Measurements from ENCODE around the gene SPRR5. TPM values are rescaled to one million over a fixed set of nuclear protein-coding genes. Genes with fewer than 3 reads are reported as not detected.

The SPRR5 gene
- total and polyA plus RNA-seq, 2 experiments from 2014 or later, result not detected

DNA sequence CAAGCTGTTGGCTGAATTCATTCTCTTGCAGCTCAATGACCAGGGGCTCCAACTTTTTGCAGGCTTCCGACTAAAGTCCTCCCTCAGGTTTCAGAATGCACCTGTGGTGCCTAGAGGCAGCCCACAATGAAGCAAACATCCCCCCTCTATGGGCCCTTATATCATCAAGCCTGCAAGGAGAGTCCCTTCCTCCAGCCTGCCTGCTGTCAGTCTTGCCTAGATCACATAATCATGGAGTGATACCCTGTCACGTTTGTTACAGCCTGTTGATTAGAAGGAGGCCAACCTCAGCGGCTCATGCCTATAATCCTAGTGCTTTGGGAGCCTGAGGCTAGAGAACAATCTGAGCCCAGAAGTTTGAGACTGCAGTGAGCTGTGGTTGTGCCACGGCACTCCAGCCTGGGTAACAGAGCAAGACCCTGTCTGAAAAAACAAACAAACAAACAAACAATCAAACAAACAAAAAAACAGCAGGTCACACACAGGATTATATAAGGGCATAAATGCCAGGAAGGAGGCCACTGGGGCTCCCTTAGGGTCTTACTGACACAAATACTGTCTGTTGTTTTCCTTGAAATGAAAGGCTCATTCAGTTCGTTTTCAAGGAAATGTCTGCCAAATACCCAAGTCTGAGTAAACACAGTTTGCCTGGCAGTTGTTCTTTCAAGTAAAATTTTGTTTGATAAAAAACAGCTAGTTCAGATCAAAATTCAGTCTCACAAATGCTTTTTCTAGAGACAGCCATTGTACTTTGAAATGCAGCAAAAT lies 49.8 kb downstream of the SPRR5 start:
- TF ChIP-seq, protein P1, sequence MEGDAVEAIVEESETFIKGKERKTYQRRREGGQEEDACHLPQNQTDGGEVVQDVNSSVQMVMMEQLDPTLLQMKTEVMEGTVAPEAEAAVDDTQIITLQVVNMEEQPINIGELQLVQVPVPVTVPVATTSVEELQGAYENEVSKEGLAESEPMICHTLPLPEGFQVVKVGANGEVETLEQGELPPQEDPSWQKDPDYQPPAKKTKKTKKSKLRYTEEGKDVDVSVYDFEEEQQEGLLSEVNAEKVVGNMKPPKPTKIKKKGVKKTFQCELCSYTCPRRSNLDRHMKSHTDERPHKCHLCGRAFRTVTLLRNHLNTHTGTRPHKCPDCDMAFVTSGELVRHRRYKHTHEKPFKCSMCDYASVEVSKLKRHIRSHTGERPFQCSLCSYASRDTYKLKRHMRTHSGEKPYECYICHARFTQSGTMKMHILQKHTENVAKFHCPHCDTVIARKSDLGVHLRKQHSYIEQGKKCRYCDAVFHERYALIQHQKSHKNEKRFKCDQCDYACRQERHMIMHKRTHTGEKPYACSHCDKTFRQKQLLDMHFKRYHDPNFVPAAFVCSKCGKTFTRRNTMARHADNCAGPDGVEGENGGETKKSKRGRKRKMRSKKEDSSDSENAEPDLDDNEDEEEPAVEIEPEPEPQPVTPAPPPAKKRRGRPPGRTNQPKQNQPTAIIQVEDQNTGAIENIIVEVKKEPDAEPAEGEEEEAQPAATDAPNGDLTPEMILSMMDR (IDR thresholded peaks at IDR 0.05; ENCODE audit: low read depth, low read length), result no peak
- H3K27me3 ChIP-seq, result no peaks in the 10 kb centered on the region
- H3K4me3 ChIP-seq, result no peak overlapping the region
- no peaks in the 10 kb centered on the region for H3K36me3 ChIP-seq
- no peak overlapping the region for H3K27ac ChIP-seq
- H3K4me1 ChIP-seq (ENCODE audit: low read depth), result no peaks in the 10 kb centered on the region
- H3K9me3 ChIP-seq (ENCODE audit: low read depth), result no peaks in the 10 kb centered on the region
- DNase-seq (ENCODE audit: low read depth in 1 of 2, low spot score in 1 of 2), result no peak

DNA sequence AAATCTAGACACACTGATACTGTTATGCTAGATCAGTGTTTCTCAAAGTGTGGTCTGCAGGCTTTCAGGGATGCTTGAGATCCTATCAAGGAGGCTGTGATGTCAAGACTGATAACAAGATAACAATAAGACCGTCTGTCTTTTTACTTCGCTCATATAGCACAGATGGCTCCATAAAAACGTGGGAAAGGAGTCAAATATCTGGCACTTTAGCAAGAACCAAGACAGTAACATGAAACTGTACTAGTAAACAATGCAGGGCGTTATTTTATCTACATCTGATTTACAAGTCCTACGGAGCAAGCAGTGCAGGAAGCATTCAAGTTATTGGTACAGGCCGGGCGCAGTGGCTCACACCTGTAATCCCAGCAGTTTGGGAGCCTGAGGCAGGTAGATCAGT lies 50.9 kb downstream of the SPRR5 start:
- no peak for DNase-seq (ENCODE audit: low read depth in 1 of 2, low spot score in 1 of 2)
- Histone ChIP-seq H3K27me3 (no peaks in the 10 kb centered on the region), H3K4me1 (ENCODE audit: low read depth) (no peaks in the 10 kb centered on the region), H3K27ac (no peak overlapping the region), H3K36me3 (no peaks in the 10 kb centered on the region), H3K4me3 (no peak overlapping the region), H3K9me3 (ENCODE audit: low read depth) (no peaks in the 10 kb centered on the region)
- TF ChIP-seq, protein P1 (IDR thresholded peaks at IDR 0.05; ENCODE audit: low read depth, low read length), result no peak

- no peak overlapping the region for H3K4me3 ChIP-seq
- no peak overlapping the region for H3K27ac ChIP-seq
- TF ChIP-seq, protein P1 (IDR thresholded peaks at IDR 0.05; ENCODE audit: low read depth, low read length), result no peak
- no peaks in the 10 kb centered on the region for H3K4me1 ChIP-seq (ENCODE audit: low read depth)
- H3K27me3 ChIP-seq, result no peaks in the 10 kb centered on the region
- no peaks in the 10 kb centered on the region for H3K36me3 ChIP-seq
- no peak for DNase-seq (ENCODE audit: low read depth in 1 of 2, low spot score in 1 of 2)
- no peaks in the 10 kb centered on the region for H3K9me3 ChIP-seq (ENCODE audit: low read depth)
Observed at GRCh38 chr1:152998476-152998875, 51.5 kb downstream of the SPRR5 start.

Other genes starting within 250 kb of the SPRR5 start
- not detected in 2 replicates for gene LCE2A, start 248.9 kb upstream of the SPRR5 start, total RNA-seq
- not detected in 2 replicates for gene LCE2A, start 248.9 kb upstream of the SPRR5 start, polyA plus RNA-seq
- gene LCE4A, start 239.0 kb upstream of the SPRR5 start, total RNA-seq, result not detected in 2 replicates
- not detected in 2 replicates for gene LCE4A, start 239.0 kb upstream of the SPRR5 start, polyA plus RNA-seq
- gene KPRP, start 189.2 kb upstream of the SPRR5 start, total RNA-seq, result not detected in 2 replicates
- gene KPRP, start 189.2 kb upstream of the SPRR5 start, polyA plus RNA-seq, result not detected in 2 replicates
- gene LCE1F, start 172.1 kb upstream of the SPRR5 start, total RNA-seq, result not detected in 2 replicates
- not detected in 2 replicates for gene LCE1F, start 172.1 kb upstream of the SPRR5 start, polyA plus RNA-seq
- not detected in 2 replicates for gene LCE1E, start 160.9 kb upstream of the SPRR5 start, total RNA-seq
- not detected in 2 replicates for gene LCE1E, start 160.9 kb upstream of the SPRR5 start, polyA plus RNA-seq
- gene LCE1D, start 150.5 kb upstream of the SPRR5 start, total RNA-seq, result not detected in 2 replicates
- not detected in 2 replicates for gene LCE1D, start 150.5 kb upstream of the SPRR5 start, polyA plus RNA-seq
- not detected in 2 replicates for gene LCE1C, start 140.6 kb upstream of the SPRR5 start, total RNA-seq
- gene LCE1C, start 140.6 kb upstream of the SPRR5 start, polyA plus RNA-seq, result not detected in 2 replicates
- gene LCE1B, start 135.2 kb upstream of the SPRR5 start, total RNA-seq, result not detected in 2 replicates
- not detected in 2 replicates for gene LCE1B, start 135.2 kb upstream of the SPRR5 start, polyA plus RNA-seq
- not detected in 2 replicates for gene LCE1A, start 119.7 kb upstream of the SPRR5 start, total RNA-seq
- gene LCE1A, start 119.7 kb upstream of the SPRR5 start, polyA plus RNA-seq, result not detected in 2 replicates
- gene LCE6A, start 104.3 kb upstream of the SPRR5 start, total RNA-seq, result not detected in 2 replicates
- not detected in 2 replicates for gene LCE6A, start 104.3 kb upstream of the SPRR5 start, polyA plus RNA-seq
- gene LCE7A, start 87.2 kb upstream of the SPRR5 start, total RNA-seq, result not detected in 2 replicates
- gene LCE7A, start 87.2 kb upstream of the SPRR5 start, polyA plus RNA-seq, result not detected in 2 replicates
- gene SMCP, start 68.9 kb upstream of the SPRR5 start, total RNA-seq, result not detected in 2 replicates
- gene SMCP, start 68.9 kb upstream of the SPRR5 start, polyA plus RNA-seq, result not detected in 2 replicates
- gene IVL, start 38.7 kb upstream of the SPRR5 start, total RNA-seq, result not detected in 2 replicates
- gene IVL, start 38.7 kb upstream of the SPRR5 start, polyA plus RNA-seq, result not detected in 2 replicates
- gene SPRR4, start 23.4 kb downstream of the SPRR5 start, total RNA-seq, result not detected in 2 replicates
- gene SPRR4, start 23.4 kb downstream of the SPRR5 start, polyA plus RNA-seq, result not detected in 2 replicates
- gene SPRR1A, start 36.9 kb downstream of the SPRR5 start, total RNA-seq, result not detected in 2 replicates
- gene SPRR1A, start 36.9 kb downstream of the SPRR5 start, polyA plus RNA-seq, result not detected in 2 replicates
- not detected in 2 replicates for gene SPRR3, start 54.5 kb downstream of the SPRR5 start, total RNA-seq
- gene SPRR3, start 54.5 kb downstream of the SPRR5 start, polyA plus RNA-seq, result not detected in 2 replicates
- gene SPRR1B, start 84.0 kb downstream of the SPRR5 start, total RNA-seq, result not detected in 2 replicates
- gene SPRR1B, start 84.0 kb downstream of the SPRR5 start, polyA plus RNA-seq, result not detected in 2 replicates
- gene SPRR2D, start 93.9 kb downstream of the SPRR5 start, total RNA-seq, result not detected in 2 replicates
- not detected in 2 replicates for gene SPRR2D, start 93.9 kb downstream of the SPRR5 start, polyA plus RNA-seq
- gene SPRR2A, start 110.3 kb downstream of the SPRR5 start, total RNA-seq, result not detected in 2 replicates
- gene SPRR2A, start 110.3 kb downstream of the SPRR5 start, polyA plus RNA-seq, result not detected in 2 replicates
- gene SPRR2B, start 124.4 kb downstream of the SPRR5 start, total RNA-seq, result not detected in 2 replicates
- gene SPRR2B, start 124.4 kb downstream of the SPRR5 start, polyA plus RNA-seq, result not detected in 2 replicates
- not detected in 2 replicates for gene SPRR2E, start 147.3 kb downstream of the SPRR5 start, total RNA-seq
- not detected in 2 replicates for gene SPRR2E, start 147.3 kb downstream of the SPRR5 start, polyA plus RNA-seq
- 2.9 and 5.1 TPM in 2 replicates for gene SPRR2F, start 166.3 kb downstream of the SPRR5 start, total RNA-seq
- gene SPRR2F, start 166.3 kb downstream of the SPRR5 start, polyA plus RNA-seq, result 13.9 and 25.7 TPM in 2 replicates
- gene SPRR2G, start 203.7 kb downstream of the SPRR5 start, total RNA-seq, result not detected in 2 replicates
- gene SPRR2G, start 203.7 kb downstream of the SPRR5 start, polyA plus RNA-seq, result not detected in 2 replicates